IMR-90 (cell line): ENCODE measurements around the gene MEGF8. TPM values are rescaled to one million over a fixed set of nuclear protein-coding genes. Genes with fewer than 3 reads are reported as not detected.

Source experiments
- ATAC-seq: fragments of 200-7000 bp; cut with Tn5 transposase; 2 replicates; pipeline ENCODE4 v1.9.1; 2020; ENCODE audit warnings: low read depth, mild to moderate bottlenecking, moderate library complexity
- BruUV-seq: library from RNA; stranded (reverse); fragments of 400-500 nt; replicated peaks from 2 replicates; lab custom pipeline; 2021; lab: Mats Ljungman, UMichigan
- CTCF ChIA-PET: fragments of 300-600 bp; formaldehyde crosslinking; extraction: SDS; loops from one replicate; lab custom pipeline; 2021; ENCODE audit warnings: antibody characterized with exemption; lab: Yijun Ruan, JAX
- POLR2A ChIA-PET: fragments of 300-600 bp; sonication (Branson Sonifier 250); formaldehyde crosslinking; loops from one replicate; lab custom pipeline; 2022; ENCODE audit warnings: antibody characterized with exemption; ENCODE audit not compliant: unreplicated experiment; lab: Charles Lee
- DNase-seq: peaks from one replicate; pipeline ENCODE4 v3.0.0; 2013
- H2AFZ ChIP-seq: replicated peaks from 2 replicates; pipeline ENCODE3; 2013; ENCODE audit warnings: low read length, mild to moderate bottlenecking; ENCODE audit not compliant: poor library complexity
- H2AK5ac ChIP-seq: 2 replicates; pipeline ENCODE4 v1.6.1; 2013; ENCODE audit warnings: low read depth, low read length, inconsistent platforms
- H2AK9ac ChIP-seq: replicated peaks from 2 replicates; pipeline ENCODE3; 2013; ENCODE audit warnings: mild to moderate bottlenecking, low read depth, low read length, moderate library complexity; ENCODE audit not compliant: poor library complexity
- H2BK120ac ChIP-seq: 2 replicates; pipeline ENCODE4 v1.6.1; 2013; ENCODE audit warnings: low read depth, low read length, inconsistent platforms
- H2BK15ac ChIP-seq: 3 replicates; pipeline ENCODE4 v1.6.1; 2013; ENCODE audit warnings: low read depth, low read length, inconsistent platforms
- H2BK20ac ChIP-seq: 2 replicates; pipeline ENCODE4 v1.6.1; 2013; ENCODE audit warnings: low read depth, mild to moderate bottlenecking, inconsistent platforms, low read length, moderate library complexity
- H2BK5ac ChIP-seq: 2 replicates; pipeline ENCODE4 v1.6.1; 2013; ENCODE audit warnings: mild to moderate bottlenecking, low read depth, low read length, inconsistent platforms; ENCODE audit not compliant: poor library complexity, severe bottlenecking
- H3K14ac ChIP-seq: replicated peaks from 2 replicates; pipeline ENCODE4 v1.6.1; 2013; ENCODE audit warnings: low read depth, low read length, inconsistent platforms
- H3K18ac ChIP-seq: 2 replicates; pipeline ENCODE4 v1.6.1; 2013; ENCODE audit warnings: low read depth, low read length, control low read depth
- H3K23ac ChIP-seq: 2 replicates; pipeline ENCODE4 v1.6.1; 2013; ENCODE audit warnings: low read depth, low read length, inconsistent platforms
- H3K27ac ChIP-seq: 2 replicates; pipeline ENCODE4 v1.5.1; 2013; ENCODE audit warnings: mild to moderate bottlenecking, control low read depth, low read length; ENCODE audit not compliant: insufficient read depth
- H3K27me3 ChIP-seq: 2 replicates; pipeline ENCODE4 v1.6.1; 2013; ENCODE audit warnings: low read length; ENCODE audit not compliant: control insufficient read depth, insufficient read depth
- H3K36me3 ChIP-seq: 2 replicates; pipeline ENCODE4 v1.6.1; 2013; ENCODE audit warnings: low read length, mixed read lengths; ENCODE audit not compliant: control insufficient read depth, insufficient read depth
- H3K4ac ChIP-seq: 2 replicates; pipeline ENCODE4 v1.6.1; 2013; ENCODE audit warnings: low read depth, low read length, inconsistent platforms
- H3K4me1 ChIP-seq: 2 replicates; pipeline ENCODE4 v1.6.1; 2013; ENCODE audit warnings: low read length, mixed read lengths; ENCODE audit not compliant: control insufficient read depth, insufficient read depth
- H3K4me2 ChIP-seq: 2 replicates; pipeline ENCODE4 v1.6.1; 2013; ENCODE audit warnings: low read depth, mild to moderate bottlenecking, control low read depth, low read length, moderate library complexity
- H3K4me3 ChIP-seq: 2 replicates; pipeline ENCODE4 v1.5.1; 2013; ENCODE audit warnings: low read depth, mild to moderate bottlenecking, control low read depth, low read length, moderate library complexity; ENCODE audit not compliant: insufficient read depth
- H3K56ac ChIP-seq: 2 replicates; pipeline ENCODE4 v1.6.1; 2013; ENCODE audit warnings: low read length, inconsistent platforms; ENCODE audit not compliant: insufficient read depth; ENCODE audit errors: extremely low read depth
- H3K79me1 ChIP-seq, 2 experiments: 2 replicates each; pipeline ENCODE4 v1.6.1; 2013; ENCODE audit warnings: low read length in 2 of 2, inconsistent platforms in 1 of 2, low read depth in 1 of 2
- H3K9ac ChIP-seq: 2 replicates; pipeline ENCODE4 v1.6.1; 2013; ENCODE audit warnings: low read depth, low read length, control low read depth
- H3K9me1 ChIP-seq: 2 replicates; pipeline ENCODE4 v1.6.1; 2013; ENCODE audit warnings: low read length, inconsistent platforms; ENCODE audit not compliant: insufficient read depth
- H3K9me3 ChIP-seq: 2 replicates; pipeline ENCODE4 v1.6.1; 2013; ENCODE audit warnings: low read length; ENCODE audit not compliant: control insufficient read depth, insufficient read depth
- H4K20me1 ChIP-seq: 2 replicates; pipeline ENCODE4 v1.6.1; 2013; ENCODE audit warnings: low read length, inconsistent platforms; ENCODE audit not compliant: insufficient read depth
- H4K5ac ChIP-seq: 2 replicates; pipeline ENCODE4 v1.6.1; 2013; ENCODE audit warnings: mild to moderate bottlenecking, low read depth, low read length, control low read depth
- H4K8ac ChIP-seq, 2 experiments: 2 replicates each; pipeline ENCODE4 v1.6.1; 2013; ENCODE audit warnings: low read depth in 2 of 2, low read length in 2 of 2, control low read depth in 1 of 2, inconsistent platforms in 1 of 2
- H4K91ac ChIP-seq: 2 replicates; pipeline ENCODE4 v1.6.1; 2013; ENCODE audit warnings: low read depth, low read length, inconsistent platforms; ENCODE audit not compliant: insufficient read depth
- NFE2L2 ChIP-seq: fragments of 150-350 bp; IDR thresholded peaks from 2 replicates; pipeline ENCODE4 v1.6.1; 2016; ENCODE audit warnings: low read depth, mild to moderate bottlenecking, low read length
- POLR2A ChIP-seq: IDR thresholded peaks from 2 replicates; pipeline ENCODE4 v1.6.1; 2012; ENCODE audit warnings: mild to moderate bottlenecking, low read depth, low read length
- RAD21 ChIP-seq: IDR thresholded peaks from 2 replicates; pipeline ENCODE4 v1.6.1; 2012; ENCODE audit warnings: low read length, improper control_type of control experiment
- RCOR1 ChIP-seq: IDR thresholded peaks from 2 replicates; pipeline ENCODE4 v1.6.1; 2012; ENCODE audit warnings: mild to moderate bottlenecking, low read length, improper control_type of control experiment; ENCODE audit not compliant: insufficient replicate concordance
- RFX5 ChIP-seq: IDR thresholded peaks from 2 replicates; pipeline ENCODE4 v1.8.0; 2012; ENCODE audit warnings: low read depth, mild to moderate bottlenecking, low read length, moderate library complexity
- SMC3 ChIP-seq: fragments of 150-350 bp; IDR thresholded peaks from 2 replicates; pipeline ENCODE4 v1.6.1; 2016; ENCODE audit warnings: low read depth, mild to moderate bottlenecking, antibody characterized with exemption, low read length, moderate library complexity
- WGBS, 2 experiments: methylation state at CpG; one replicate each; pipeline versions ENCODE4 v1.1.5 to v1.1.7; 2013; ENCODE audit warnings: missing lambda C conversion rate in 2 of 2; ENCODE audit not compliant: insufficient read length in 1 of 2; ENCODE audit errors: extremely low coverage in 2 of 2; 5-methylcytosine and 5-hydroxymethylcytosine counted together
- dilution Hi-C: fragments of 300-500 bp; cut with HindIII; formaldehyde crosslinking; loops from one replicate; pipeline ENCODE4 v1.14.3; 2018; ENCODE audit warnings: low sequenced_read_pairs; ENCODE audit not compliant: unreplicated experiment
- in situ Hi-C: fragments of 300-500 bp; cut with MboI; formaldehyde crosslinking; loops from 3 replicates; pipeline ENCODE4 v1.14.3; 2019; ENCODE audit warnings: low sequenced_read_pairs, inconsistent platforms, mixed read lengths
- intact Hi-C: fragments of 100-400 bp; cut with micrococcal nuclease; formaldehyde crosslinking; loops from 2 replicates; pipeline ENCODE4 v1.10.0; 2022
- polyA plus RNA-seq, 3 experiments: library from polyadenylated mRNA; depleted of rRNA; stranded (reverse); fragments of >200 nt; gene quantifications; 2 replicates each; pipeline ENCODE4 v1.2.3, GENCODE V29; 2012; ENCODE audit warnings: low replicate concordance in 1 of 3
- total RNA-seq: library from RNA; depleted of rRNA; stranded (reverse); fragments of >200 nt; gene quantifications from 2 replicates; pipeline ENCODE4 v1.2.3, GENCODE V29; 2012

MEGF8 gene
- total and polyA plus RNA-seq, 2 of the 4 experiments (the other 2 are of a cell fraction): 2.3 to 12.5 TPM

DNA sequence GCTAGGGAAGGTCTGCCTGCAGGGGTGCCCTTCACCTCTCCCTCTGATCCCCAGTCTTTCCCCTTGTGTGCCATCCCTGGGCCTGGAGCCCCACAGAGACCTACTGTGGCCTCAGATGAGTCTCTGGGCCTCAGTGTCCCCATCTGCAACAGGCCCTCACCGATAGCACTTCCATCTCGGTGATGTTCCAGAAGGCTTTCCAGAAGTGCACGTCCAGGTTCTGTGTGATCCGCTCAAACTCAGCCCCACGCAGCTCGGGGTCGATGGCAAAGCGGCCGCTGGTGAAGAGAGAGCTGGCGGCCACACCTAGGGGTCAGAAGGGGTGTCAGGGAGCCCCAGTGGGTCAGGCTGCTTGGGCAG, 82.4 kb downstream of the MEGF8 start (continued):
- TF ChIP-seq RCOR1: no peak
- no peak for TF ChIP-seq POLR2A
- TF ChIP-seq NFE2L2: no peak

DNA sequence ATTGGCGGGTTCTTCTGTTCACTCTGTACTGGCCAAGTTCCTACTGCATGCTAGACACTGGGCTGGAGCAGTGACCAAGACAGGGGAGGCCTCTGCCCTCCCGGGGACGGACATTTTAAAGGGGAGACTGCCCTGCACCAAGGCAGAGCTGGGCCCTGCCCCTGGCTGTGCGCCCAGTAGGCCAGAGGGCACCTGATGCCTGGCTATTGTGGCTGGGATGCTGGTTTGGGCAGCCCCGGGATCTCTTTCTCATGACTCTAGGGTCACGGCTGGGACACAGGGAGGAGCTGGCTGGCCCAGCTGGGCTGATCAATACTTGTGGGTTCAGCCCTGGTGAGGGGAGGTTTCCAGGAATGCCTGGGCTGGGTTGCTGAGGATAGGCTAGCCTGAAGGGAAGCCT, 84.0 kb downstream of the MEGF8 start:
- no peak overlapping the region for H3K27ac ChIP-seq
- no peak overlapping the region for H2BK20ac ChIP-seq
- no peaks in the 10 kb centered on the region for H3K27me3 ChIP-seq
- H3K9ac ChIP-seq: no peak overlapping the region
- H3K4ac ChIP-seq: no peak overlapping the region
- no peak overlapping the region for H3K4me3 ChIP-seq
- no peak overlapping the region for H2BK15ac ChIP-seq
- H2BK120ac ChIP-seq: no peak overlapping the region
- dilution Hi-C loops (no loop called here), intact Hi-C loops (loop anchor here (10.0 kb wide), 1 partner anchor 275 kb away; the partner anchor contains the start of gene POU2F2), in situ Hi-C loops (no loop called here)
- H3K4me1 ChIP-seq: 0 out of 2 replicates have a peak, but pooled peaks cover 4% of the 10 kb centered on the region
- H3K36me3 ChIP-seq: peaks cover 1% of the 10 kb centered on the region; the same call in 1 of the 2 replicates
- H4K20me1 ChIP-seq: peaks cover 18% of the 10 kb centered on the region
- BruUV-seq: no TSS peak
- ChIA-PET CTCF (no interaction called here), POLR2A (no interaction called here)
- no peaks in the 10 kb centered on the region for H3K9me3 ChIP-seq
- no peak overlapping the region for H2BK5ac ChIP-seq
- no peak overlapping the region for H2AK5ac ChIP-seq
- no peak overlapping the region for H3K23ac ChIP-seq
- TF ChIP-seq RFX5 (no peak), SMC3 (no peak), RAD21 (no peak)
- 67% methylated on average over 1 of the region's 6 CpGs; no CpG with 5 or more reads in 1 of the 2 experiments for WGBS, 2 experiments
- H2AK9ac ChIP-seq: no peak overlapping the region
- H3K14ac ChIP-seq: no peak overlapping the region
- H3K9me1 ChIP-seq: 0 out of 2 replicates have a peak, but pooled peaks cover 4% of the 10 kb centered on the region
- peaks cover 0 to 2% of the 10 kb centered on the region in 2 experiments; a peak in 1 of 4 replicates for H3K79me1 ChIP-seq
- no peak overlapping the region for H3K18ac ChIP-seq
- no peak overlapping the region for H3K4me2 ChIP-seq
- DNase-seq (no peak), ATAC-seq (no peak)
- H4K91ac ChIP-seq: no peak overlapping the region
- no peak overlapping the region for H3K56ac ChIP-seq
- no peak overlapping the region for H4K8ac ChIP-seq
- no peak overlapping the region for H2AFZ ChIP-seq
- no peak overlapping the region for H4K5ac ChIP-seq
